Coronary artery (tissue), 2 donors: ENCODE measurements around the gene CAMKV.
A peak's percentile ranks its signal among the peaks of the same experiment; 100 is the strongest.

Experiments used
- DNase-seq: peaks from one replicate; pipeline ENCODE4 v3.0.0-alpha.2; 2017; ENCODE audit warnings: low spot score
- H3K27ac ChIP-seq, 2 donors: fragments of 200-600 bp; sonication (generic); one replicate each; pipeline ENCODE4 v1.5.1; 2016 to 2019
- H3K4me3 ChIP-seq: fragments of 200-600 bp; sonication (generic); 2 replicates; pipeline ENCODE4 v1.5.1; 2016; ENCODE audit warnings: mild to moderate bottlenecking, moderate library complexity
- TF ChIP-seq, protein P1 (sequence below): fragments of 200-600 bp; sonication (generic); IDR thresholded peaks from one replicate; pipeline ENCODE4 v1.5.1; 2019; ENCODE audit warnings: antibody characterized with exemption

The CAMKV gene

DNA sequence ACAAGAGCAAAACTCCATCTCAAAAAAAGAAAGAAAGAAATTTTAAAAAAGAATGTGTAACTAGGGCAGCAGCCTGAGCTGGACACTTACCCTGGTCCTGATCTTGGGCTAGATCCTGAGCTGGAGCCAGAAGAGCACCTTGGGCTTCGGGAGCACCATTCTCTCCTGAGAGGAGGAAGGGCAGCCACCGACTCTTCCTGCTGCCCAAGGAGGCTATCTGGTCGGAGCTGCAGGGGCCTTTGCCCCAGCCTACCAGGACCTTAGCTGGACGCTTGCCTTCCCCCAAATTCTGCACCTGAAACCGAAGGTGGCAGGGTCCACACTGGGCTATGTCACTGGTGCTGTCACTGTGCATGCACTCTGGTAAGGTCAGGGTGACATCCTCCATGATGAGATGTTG lies 6.9 kb upstream of the CAMKV start:
- TF ChIP-seq, protein P1, sequence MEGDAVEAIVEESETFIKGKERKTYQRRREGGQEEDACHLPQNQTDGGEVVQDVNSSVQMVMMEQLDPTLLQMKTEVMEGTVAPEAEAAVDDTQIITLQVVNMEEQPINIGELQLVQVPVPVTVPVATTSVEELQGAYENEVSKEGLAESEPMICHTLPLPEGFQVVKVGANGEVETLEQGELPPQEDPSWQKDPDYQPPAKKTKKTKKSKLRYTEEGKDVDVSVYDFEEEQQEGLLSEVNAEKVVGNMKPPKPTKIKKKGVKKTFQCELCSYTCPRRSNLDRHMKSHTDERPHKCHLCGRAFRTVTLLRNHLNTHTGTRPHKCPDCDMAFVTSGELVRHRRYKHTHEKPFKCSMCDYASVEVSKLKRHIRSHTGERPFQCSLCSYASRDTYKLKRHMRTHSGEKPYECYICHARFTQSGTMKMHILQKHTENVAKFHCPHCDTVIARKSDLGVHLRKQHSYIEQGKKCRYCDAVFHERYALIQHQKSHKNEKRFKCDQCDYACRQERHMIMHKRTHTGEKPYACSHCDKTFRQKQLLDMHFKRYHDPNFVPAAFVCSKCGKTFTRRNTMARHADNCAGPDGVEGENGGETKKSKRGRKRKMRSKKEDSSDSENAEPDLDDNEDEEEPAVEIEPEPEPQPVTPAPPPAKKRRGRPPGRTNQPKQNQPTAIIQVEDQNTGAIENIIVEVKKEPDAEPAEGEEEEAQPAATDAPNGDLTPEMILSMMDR: no peak
- no peak for DNase-seq
- Histone ChIP-seq H3K4me3 (no peak overlapping the region), H3K27ac (no peak overlapping the region)

DNA sequence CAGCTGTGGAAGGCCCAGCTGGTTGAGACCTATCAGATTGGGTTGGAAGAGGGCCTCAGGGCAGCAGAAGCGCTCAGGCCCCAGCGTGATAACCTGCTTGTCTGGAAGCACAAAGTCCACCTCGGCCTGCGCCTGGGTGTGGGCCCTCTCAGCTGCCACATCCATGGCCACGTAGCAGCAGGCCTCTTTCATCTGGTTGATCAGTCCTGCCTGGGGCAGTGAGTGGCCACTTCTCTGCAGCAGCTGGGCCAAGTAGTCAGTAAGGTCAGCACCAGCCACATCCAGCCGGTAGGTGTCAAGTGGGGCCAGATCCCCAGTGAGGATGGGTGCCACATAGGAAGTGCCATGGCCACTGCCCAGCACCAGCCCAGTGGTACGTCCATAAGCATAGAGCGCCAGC lies 3.9 kb upstream of the CAMKV start:
- DNase-seq: no peak
- TF ChIP-seq, protein P1: no peak
- no peak overlapping the region for H3K27ac ChIP-seq

DNA sequence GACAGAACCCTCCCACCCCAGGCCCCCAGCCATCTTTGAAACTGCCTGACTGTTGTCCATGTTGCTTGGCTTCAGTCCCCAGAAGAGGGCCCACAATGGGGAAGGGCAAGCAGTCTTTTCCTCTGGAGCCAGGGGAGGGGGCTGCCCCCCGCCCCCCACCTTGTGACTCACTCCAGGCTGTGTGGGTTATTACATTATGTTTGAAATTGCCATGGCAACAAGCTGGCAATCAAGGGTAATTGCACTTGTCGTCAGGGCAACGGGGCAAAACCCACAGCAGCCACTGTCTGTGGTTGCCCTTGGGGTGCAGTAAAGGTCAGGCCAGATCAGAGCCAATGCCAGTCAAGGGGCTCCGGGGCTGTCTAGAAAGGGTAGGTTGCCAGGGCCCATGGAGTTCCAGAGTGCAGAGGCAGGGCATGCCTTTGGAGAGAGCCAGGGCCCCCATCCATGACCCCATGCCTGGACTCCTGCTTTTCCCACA lies 3.1 kb upstream of the CAMKV start:
- no peak for DNase-seq
- TF ChIP-seq, protein P1: no peak

More for the DNA sequence above, 3.9 kb upstream of the CAMKV start:
- no peak overlapping the region for H3K4me3 ChIP-seq

GRCh38 chr3:49871531-49872153 lies 1.9 kb upstream of the CAMKV start:
- Histone ChIP-seq H3K27ac (no peak overlapping the region), H3K4me3 (no peak overlapping the region)
- TF ChIP-seq, protein P1: no peak
- DNase-seq: no peak

More for the DNA sequence above, 3.1 kb upstream of the CAMKV start:
- Histone ChIP-seq H3K27ac (no peak overlapping the region), H3K4me3 (no peak overlapping the region)

DNA sequence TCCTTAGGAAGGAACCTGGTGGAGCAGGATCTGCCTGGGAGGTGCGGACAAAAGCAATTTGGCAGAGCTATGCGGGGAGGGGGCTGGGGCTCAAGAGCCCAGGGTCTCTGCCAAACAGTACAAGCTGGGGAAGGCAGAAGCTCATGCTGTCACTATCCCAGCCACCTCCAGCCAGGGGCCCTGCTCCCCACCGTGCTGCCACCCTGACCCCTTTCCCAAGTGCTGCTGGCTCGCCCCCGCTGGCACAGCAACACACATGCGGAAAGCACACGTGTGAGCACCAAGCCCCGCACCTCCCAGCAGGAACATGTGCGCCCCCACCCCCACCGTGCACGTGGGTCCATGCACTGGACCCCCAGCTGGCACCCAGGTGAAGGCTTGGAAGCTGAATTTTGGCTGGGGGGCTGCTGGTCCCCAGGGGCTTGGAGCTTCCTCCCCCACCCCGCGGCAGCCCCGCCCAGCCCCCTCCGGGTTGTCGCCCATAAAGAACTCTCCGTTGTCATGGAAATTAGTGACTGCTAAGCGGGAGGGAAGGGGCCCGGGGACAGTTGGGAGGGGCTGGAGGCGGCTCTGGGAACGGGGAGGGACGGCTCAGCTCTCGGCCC lies 742 bp downstream of the CAMKV start:
- no peak overlapping the region for H3K27ac ChIP-seq
- H3K4me3 ChIP-seq: peak overlapping the region; percentile 58
- no peak for DNase-seq
- TF ChIP-seq, protein P1: no peak

DNA sequence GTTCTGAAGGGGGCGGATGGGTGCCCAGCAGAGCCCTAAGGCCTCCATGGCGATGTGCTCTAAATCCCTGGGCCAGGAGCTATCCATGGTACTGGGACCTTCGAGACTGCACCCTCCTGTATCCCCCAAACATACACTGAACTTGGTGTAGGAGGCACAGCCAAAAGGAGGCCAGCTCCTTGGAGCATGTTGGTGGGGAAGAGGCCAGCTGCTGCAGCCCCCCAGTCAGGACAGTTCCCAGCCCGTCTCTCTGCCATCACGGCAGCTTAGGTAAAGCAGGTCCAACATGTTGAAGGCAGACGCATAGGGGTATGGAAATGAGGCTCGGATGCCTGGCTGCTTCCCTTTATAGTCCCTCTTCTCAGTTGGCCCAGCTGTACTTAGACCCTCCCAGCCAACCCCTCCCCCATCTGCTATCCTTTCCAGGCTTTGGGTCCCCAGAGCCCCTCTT lies 1.8 kb downstream of the CAMKV start:
- TF ChIP-seq, protein P1: no peak
- no peak overlapping the region for H3K27ac ChIP-seq
- DNase-seq: no peak
- no peak overlapping the region for H3K4me3 ChIP-seq

DNA sequence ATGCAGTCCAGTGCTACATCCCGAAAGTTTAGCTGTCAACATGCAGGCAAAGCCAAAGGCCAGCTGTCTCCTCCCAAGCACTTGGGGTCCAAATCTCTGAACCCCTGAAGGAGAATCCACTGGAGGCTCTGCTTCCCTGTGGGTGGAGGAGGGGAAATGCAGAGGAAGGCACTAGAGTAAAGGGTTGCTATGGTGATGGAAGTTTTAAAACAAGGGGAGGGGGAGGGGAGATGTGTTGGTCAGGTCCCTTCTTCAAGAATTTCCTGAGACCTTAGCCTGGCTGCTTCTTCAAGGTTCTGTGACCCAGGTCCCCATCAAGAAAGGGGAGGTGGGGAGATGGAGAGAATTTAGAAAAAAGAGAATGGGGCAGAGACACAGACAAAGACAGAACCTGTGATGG lies 2.3 kb downstream of the CAMKV start:
- Histone ChIP-seq H3K27ac (no peak overlapping the region), H3K4me3 (no peak overlapping the region)
- no peak for DNase-seq
- TF ChIP-seq, protein P1: no peak
